Stimulated activated CD4-positive, alpha-beta T cell treated with anti-CD3 and anti-CD28 coated beads, Interleukin-15, amount 100 ng/mL, for 48 hours (primary cell): ENCODE data around the gene PPP1CB.
"Not testable (repeated sequence)": the region's sequence is repeated elsewhere in the genome, so short reads cannot be mapped to it uniquely, and the experiment has no call there.

ENCODE experiments used
- DNase-seq, 2 donors: peaks; one replicate each; pipeline ENCODE4 v3.0.0-alpha.2; 2020; ENCODE audit warnings: low read depth in 2 of 2

Gene PPP1CB

GRCh38 chr2:28751252-28751955 is at the start of gene PPP1CB:
PPP1CB (plus strand) TSS chr2:28751830; CDS start chr2:28752125, 295 bp downstream.
- peak; percentile 87 to 91 for DNase-seq

- DNase-seq: no peak
Observed at GRCh38 chr2:28702415-28702861, 49.2 kb upstream of the PPP1CB start.

- DNase-seq: no peak
Observed at GRCh38 chr2:28702878-28703277, 48.8 kb upstream of the PPP1CB start.

- no peak for DNase-seq
Observed at GRCh38 chr2:28704621-28705020, 47.0 kb upstream of the PPP1CB start.

- no peak for DNase-seq
Observed at GRCh38 chr2:28705751-28706440, 45.7 kb upstream of the PPP1CB start.

GRCh38 chr2:28707592-28707991 is 44.0 kb upstream of the PPP1CB start:
- DNase-seq: no peak

GRCh38 chr2:28709101-28709500 is 42.5 kb upstream of the PPP1CB start:
- no peak for DNase-seq

- no peak for DNase-seq
Observed at GRCh38 chr2:28710545-28710944, 41.1 kb upstream of the PPP1CB start.

GRCh38 chr2:28713577-28714298 is 37.9 kb upstream of the PPP1CB start:
- DNase-seq: no peak

- DNase-seq: no peak
Observed at GRCh38 chr2:28716265-28716865, 35.3 kb upstream of the PPP1CB start.

- DNase-seq: no peak
Observed at GRCh38 chr2:28717339-28717758, 34.3 kb upstream of the PPP1CB start.

- DNase-seq: no peak
Observed at GRCh38 chr2:28720345-28720744, 31.3 kb upstream of the PPP1CB start.

- no peak for DNase-seq
Observed at GRCh38 chr2:28721601-28722191, 29.9 kb upstream of the PPP1CB start.

- no peak for DNase-seq
Observed at GRCh38 chr2:28725021-28725711, 26.5 kb upstream of the PPP1CB start.

- no peak for DNase-seq
Observed at GRCh38 chr2:28726177-28726576, 25.5 kb upstream of the PPP1CB start.

GRCh38 chr2:28729698-28730097 is 21.9 kb upstream of the PPP1CB start:
- DNase-seq: no peak

GRCh38 chr2:28730641-28731146 is 20.9 kb upstream of the PPP1CB start:
- DNase-seq: no peak

GRCh38 chr2:28735511-28735910 is 16.1 kb upstream of the PPP1CB start:
- no peak for DNase-seq

- no peak for DNase-seq
Observed at GRCh38 chr2:28736034-28736433, 15.6 kb upstream of the PPP1CB start.

GRCh38 chr2:28737655-28738054 is 14.0 kb upstream of the PPP1CB start:
- DNase-seq: no peak

GRCh38 chr2:28742619-28743018 is 9.0 kb upstream of the PPP1CB start:
- not testable (repeated sequence) for DNase-seq
